HK-2 (cell line): ENCODE measurements around the gene CDH12.
"Not testable (repeated sequence)": the region's sequence is repeated elsewhere in the genome, so short reads cannot be mapped to it uniquely, and the experiment has no call there.

ENCODE experiments used
- DNase-seq: peaks from one replicate; pipeline ENCODE4 v3.0.0-alpha.2; 2018; ENCODE audit not compliant: unreplicated experiment

The CDH12 gene

DNA sequence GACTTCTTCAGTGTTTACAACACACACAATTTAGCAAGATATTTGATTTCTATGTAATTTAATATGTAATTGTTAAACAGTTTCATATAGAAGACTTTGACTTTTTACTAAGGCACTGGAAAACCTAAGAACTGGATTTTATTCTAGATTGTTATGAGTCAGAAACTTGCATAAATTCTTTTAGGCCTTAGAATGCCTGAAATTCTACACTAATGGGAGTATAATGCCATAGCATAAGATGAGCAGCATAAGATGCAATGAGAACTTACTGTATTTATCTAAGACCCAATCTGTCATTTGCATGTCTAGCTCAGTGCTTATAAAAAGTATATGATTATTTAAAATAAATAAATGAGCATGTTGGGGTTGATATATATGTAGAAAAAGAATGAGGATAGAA is 285.2 kb downstream of the CDH12 start:
- no peak for DNase-seq

DNA sequence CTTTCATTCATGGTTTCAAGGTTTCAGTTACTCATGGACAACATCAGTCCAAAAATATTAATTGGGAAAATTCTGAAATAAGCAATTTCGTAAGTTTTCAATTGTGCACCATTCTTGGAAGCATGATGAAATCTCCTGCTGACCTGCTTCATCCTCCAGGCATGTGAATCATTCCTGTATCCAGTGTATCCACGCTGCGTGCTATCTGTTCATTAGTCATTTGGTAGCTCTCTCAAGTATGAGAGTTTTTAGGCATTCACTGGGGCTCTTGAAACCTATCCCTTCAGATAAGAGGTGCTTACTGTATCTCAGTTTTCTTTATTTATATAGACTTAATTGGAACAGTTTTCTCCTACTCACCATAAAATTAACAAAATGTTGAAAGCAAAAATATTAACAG is 293.0 kb downstream of the CDH12 start:
- DNase-seq = no peak

DNA sequence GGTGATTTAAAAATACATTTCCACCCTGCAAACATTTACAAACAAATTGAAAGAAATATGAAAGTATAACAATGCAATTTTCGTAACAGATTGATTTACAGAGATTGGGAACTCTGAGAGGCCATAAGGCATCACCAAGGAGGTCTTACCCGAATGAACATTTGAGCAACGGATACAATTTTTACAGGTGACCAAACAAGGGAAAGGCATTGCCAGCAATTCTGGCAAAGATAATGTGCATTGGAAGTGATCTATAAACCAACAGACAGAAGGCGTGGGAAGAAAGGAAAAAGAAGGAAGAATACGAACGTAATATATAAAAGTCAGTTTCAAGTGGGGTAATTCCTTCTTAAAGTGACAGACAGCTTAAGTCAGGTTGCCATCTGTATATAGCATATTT is 295.9 kb downstream of the CDH12 start:
- no peak for DNase-seq

DNA sequence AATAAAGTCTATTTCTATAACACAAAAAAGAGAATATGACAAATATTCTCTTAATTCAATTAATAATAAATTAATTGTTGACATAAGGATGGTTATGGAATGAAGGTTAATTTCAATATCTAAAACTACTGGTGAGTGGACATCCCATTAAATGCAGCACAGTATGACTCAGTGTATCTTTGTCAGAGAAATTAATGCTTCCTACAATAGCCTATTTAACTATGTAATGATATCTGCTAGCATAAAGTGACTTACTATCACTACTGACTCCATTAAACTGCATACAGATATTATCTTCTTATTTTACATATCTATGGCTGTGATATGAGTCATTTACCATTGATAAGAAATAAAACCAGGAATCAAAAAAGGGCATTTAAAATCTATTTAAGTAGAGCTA is 298.7 kb downstream of the CDH12 start:
- no peak for DNase-seq

DNA sequence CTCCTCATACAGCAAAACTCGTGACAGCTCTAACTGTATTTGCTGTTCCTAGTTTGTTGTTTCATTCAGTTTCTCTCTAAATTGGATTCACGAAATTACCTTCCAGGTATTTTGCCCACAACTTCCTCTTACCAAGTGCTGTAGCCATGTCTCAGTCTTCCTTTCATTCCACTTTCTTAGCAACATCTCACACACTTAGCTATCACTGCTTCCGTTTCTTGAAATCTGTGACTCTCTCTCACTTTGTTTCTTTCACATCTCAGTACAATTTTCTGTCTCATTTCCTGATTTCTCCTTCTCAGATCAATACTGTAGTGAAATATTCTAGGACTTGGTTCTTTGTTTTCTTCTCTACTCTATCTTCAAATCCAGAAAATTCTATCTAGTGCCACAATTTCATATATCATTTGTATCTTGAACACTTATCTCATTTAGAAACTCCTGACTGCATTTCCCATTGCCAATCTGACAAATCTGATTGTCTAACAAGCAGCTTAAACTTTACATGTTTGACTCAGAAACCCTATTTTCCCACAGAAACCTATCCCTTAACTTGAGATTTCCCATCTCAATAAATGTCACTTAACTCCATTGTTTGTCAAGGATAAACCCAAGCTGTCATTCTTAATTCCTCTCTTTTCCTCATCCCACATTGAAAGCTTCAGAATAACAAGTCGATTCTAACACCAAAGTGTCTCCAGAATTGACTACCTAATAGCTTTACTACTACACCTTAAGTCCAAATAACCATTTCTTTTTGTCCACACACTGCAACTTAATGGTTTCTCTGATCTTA is 303.1 kb downstream of the CDH12 start:
- DNase-seq = no peak

DNA sequence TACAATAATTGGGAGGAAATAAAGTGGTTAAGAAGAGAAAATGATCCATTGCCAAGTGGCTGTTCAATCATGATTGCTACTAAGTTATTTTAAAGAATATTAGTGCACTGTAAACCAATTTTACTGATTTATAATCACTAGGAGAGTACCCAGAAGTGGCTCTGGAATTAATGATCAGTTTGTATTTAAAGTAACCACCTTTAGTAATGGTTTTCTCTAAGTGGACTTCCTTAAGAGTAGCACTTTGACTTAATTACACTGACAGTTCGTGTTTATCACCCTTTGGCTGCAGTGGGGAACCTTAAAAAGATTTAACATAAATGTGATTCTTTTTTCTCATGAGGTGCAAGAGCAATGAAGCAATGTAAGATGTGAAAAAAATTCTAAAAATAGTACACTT is 310.8 kb downstream of the CDH12 start:
- no peak for DNase-seq

DNA sequence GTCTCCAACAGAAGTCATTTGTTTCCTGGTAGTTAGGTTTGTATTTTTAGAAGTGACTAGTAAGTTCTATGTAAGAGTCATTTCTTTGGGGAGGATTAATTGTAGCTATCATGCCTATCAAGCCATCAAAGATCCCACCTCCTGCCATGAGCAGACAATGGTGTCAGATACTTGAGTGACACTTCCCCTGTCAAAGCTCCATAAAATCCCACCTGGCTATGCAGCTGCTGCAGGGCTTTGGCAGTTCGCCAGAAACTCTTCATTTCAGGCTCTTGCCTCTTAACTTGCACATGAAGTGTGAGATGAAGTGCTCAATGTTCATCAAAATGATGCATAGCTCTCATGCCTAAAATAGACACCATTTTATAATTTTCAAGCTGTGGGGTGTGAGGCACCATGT is 312.1 kb downstream of the CDH12 start:
- DNase-seq = no peak

DNA sequence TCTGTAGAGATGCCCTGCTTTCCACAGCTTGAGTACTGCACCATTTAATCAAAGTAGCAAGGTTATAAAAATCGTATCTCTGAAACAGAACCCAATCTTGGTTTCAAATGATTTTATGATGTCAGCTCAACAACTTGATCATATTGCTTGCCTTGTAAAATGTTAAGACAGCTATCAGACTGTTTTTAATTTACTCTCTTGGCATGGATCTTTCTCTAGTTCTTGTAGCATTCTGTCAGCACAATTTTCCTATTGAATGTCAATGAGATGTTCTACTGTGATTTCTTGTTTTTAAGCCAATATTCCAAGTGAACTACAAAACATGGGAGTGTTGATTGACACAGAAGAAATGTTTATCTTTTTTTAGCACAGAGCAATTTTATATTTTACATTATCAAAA is 313.4 kb downstream of the CDH12 start:
- no peak for DNase-seq

DNA sequence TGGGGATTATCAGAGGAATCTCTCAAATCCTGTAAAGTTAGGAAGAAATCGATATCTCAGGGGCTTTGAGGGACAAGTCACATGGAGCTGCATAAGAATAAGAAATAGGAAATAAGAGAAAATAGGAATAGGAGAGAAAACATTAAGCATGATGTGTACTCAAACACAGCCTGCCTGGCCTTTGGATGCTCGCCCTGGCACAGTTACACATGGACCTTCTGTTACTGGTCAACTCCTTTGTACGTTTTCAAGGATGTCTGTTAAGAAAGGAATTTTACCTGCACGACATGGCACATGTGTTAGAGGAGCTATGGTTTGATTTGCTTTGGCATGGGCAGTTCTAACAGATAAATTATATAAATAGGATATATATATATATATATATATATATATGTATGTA is 321.2 kb downstream of the CDH12 start:
- DNase-seq = no peak

DNA sequence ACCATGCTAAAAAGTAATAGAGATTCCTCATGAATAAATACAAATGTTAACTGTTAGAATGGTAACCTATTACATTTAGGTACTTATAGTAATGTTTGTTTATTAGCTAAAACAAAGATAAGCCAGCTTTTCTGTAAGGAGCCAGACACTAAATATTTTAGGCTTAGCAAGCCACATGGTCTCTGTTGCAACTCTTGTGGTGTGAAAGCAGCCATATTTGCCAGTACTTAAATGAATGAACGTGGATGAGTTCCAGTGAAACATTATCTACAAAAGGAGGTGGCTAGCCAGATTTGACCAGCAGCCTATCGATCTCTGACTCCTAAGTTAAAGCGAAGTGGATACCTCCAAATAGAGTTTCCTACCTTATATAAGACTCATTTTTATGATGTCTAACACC is 331.6 kb downstream of the CDH12 start:
- DNase-seq = no peak

DNA sequence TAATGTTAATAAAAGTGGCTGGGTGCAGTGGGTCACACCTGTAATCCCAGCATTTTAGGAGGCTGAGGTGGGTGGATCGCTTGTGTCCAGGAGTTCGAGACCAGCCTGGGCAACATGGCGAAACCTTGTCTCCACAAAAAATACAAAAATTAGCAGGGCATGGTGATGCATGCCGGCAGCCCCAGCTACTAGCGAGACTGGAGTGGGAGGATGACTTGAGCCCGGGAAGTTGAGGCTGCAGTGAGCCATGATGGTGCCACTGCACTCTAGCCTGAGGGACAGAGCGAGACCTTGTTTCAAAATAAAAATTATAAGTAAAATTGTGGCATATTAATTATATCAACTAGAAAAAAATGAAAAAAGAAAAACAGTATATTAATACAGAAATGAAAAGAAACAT is 336.6 kb downstream of the CDH12 start:
- not testable (repeated sequence) for DNase-seq

DNA sequence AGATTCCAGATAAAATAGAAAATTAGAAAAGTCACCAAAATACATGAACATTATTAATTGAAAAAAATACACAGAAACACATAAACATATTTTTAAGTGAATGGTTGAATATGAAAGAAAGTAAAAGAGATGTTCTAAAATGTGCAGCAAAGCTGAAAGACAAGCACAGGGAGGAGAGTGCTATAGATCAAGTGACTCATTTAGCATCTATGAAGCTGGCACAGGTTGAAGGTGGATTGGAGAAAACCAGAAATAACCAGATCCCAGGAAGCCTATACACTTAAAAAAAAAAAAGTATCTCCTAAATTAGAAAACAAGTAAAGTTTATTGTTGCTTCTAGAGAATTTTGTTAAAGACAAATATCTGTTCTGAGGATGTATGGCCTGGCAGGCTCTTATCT is 338.9 kb downstream of the CDH12 start:
- no peak for DNase-seq

DNA sequence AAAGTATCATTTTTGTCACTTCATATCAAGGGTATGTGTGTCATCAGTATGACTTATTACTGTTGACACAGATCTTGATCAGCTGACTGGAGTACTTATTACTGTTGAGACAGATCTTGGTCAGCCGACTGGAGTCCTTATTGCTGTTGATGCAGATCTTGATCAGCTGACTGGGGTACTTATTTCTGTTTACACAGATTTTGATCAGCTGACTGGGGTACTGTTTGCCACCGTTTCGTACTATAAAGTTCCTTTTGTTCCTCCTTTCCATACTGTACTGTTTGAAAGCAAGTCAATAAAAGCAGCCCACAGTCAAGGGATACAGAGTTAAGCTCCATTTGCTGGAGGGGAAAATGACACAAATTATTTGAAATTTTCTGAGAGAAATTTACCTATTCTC is 347.3 kb downstream of the CDH12 start:
- no peak for DNase-seq

DNA sequence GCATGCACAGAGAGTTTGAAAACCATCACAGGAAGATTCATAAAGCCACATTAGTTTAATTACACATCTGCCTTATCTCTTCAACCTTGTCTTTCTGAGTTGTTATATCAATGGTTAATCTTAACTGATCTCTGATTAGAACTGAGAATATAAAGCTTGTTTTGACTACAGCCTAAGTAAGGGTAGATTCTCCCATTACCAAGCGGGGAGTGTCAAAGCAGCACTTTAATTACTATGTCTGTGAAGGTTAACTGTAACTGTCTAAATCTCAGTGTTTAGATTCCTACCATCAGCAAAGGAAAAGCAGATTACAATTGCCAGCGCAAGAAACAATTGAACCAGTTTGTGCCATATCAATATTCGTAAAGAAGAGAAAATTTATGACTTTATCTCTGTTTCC is 348.7 kb downstream of the CDH12 start:
- no peak for DNase-seq

DNA sequence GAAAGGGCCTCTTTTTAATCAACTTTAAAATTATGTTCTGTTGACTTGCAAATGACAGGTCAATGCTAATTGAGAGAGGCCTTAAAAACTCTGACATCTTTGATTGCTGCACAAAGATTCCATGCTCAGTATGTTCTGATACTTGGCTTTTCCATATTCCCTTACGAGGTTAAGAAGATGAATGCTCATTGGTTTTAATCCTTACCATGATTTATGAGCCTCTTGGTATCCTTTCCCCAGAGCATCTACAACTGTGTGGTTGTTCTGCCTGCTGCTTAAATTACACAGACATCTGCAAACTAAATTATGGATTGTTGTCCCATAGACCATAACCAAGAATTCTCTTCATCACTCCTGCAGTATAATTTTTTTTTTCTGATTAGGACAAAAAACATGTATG is 352.6 kb downstream of the CDH12 start:
- DNase-seq = no peak

DNA sequence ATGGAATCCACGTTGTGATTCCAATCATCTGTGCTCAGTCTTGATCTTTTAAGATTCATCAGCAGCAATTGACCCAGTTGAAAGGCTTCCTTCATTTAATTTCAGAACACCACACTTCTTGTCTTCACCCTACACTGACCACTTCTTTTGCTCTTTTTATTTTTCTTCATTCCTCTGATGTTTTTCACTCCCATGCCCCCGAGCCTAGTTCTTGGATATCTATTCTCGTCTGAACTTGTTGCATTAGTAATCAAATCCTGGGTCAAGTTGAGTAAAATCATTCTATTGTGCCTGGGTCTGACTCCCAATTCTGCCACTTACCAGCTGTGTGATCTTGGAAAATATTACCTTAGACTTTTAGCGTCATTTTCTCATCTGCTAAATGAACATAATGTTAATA is 356.5 kb downstream of the CDH12 start:
- no peak for DNase-seq

DNA sequence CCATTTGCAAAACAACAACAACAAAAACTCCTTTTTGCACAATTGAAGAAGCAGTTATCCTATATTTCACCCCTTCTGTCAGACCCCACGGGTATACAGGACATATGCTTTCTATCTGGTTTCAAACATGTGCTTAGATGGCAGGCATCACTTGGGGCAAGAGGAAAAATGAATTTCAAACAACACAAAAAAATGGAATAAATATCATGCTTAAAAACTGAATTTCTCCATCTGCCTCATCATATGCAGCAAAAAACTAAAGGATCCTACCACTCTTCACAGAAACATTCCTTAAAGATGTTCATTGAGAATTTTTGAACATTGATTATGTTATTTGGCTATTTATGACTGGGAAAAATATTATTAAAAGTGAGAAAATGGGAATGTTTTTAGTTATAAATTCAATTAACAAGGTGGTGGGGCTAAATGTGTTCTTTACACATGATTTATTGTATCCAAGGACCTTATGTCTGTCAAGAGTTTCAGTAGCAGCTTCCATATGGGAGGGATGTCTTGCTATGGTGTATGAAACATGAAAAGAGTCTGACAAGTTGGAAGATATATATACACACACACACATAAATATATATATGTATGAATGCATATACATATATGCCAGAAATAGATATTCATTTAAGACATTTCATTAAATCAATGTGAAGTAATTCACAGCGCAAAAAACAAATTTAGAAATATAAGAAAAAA is 358.0 kb downstream of the CDH12 start:
- no peak for DNase-seq

DNA sequence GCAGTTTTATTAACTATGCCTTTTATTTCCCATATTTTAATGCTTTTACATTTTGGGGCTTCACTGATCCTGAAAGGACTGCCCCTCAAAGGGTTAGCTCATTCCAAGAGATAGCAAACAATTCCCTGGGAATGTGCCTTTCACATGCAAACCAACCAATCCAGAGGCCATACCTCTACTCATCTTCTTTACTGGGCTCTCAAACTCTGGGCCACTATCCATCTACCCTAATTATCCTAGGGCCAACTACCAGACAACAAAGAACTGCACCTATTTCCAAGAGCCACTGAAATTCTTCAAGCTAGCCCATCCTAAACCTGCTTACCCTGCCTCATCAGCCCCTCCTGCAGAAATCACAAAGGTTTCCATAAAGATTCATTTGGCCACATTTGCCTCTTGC is 364.7 kb downstream of the CDH12 start:
- no peak for DNase-seq

DNA sequence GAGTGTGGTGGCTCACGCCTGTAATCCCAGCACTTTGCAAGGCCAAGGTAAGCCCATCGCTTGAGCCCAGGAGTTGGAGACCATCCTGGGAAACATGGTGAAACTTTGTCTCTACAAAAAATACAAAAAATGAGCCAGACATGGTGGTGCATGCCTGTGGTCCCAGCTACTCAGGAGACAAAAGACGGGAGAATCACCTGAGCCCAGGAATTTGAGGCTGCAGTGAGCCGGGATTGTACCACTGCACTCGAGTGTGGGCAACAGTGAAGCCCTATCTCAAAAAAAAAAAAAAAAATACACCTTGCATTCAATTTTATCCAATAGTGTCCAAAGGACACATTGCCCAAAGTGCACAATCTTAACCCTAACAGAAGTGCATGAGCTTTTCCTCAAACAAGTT is 372.8 kb downstream of the CDH12 start:
- no peak for DNase-seq

DNA sequence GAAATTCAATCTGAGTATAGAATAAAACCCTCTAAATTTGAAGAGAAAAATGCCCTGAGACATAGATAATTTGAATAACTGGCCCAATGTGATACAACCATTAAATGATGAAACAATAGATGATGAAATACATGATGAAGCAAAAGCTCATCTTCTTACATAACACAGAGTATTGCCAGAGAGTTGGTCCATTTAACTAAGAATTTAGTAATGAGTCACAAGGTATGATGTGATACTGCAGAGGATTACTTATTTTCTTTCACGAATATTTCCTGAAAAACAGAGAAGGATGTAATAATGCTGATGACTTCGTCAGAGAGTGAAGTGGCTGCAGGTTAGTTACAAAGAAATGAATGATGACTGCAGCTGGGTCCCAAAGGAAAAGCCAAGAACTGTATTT is 379.3 kb downstream of the CDH12 start:
- no peak for DNase-seq

DNA sequence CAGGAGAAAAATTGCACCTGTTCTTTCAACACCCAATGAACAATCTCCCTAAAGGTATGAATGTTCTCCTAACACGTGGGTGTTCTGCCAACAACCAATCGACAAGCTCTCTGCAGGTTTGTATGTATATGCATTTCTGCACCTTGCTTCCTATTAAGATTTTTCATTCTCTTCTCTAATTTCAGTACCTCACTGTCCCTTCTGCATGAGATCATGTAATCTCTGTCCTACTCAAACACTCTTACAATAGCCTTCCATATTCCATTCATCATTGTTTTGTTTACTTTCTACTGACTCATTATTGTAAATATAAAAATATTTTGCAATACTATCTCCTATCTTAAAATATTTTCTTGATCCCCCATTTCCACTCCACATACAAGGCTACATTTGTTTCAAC is 382.0 kb downstream of the CDH12 start:
- no peak for DNase-seq

DNA sequence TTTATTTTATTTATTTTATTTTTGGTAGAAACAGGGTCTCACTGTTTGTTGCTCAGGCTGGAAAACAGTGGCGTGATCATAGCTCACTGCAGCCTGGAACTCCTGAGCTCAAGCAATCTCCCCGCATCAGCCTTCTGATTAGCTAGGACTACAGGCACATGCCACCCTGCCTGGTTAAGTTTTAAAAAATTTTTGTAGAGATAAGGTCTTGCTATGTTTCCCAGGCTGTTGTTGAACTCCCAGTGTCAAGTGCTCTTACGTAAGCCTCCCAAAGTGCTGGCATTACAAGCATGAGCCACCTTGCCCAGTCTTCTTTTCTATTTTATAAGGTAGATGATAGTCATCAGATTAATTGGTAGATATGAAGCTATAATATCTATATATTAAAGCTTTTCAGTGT is 382.7 kb downstream of the CDH12 start:
- DNase-seq = no peak

DNA sequence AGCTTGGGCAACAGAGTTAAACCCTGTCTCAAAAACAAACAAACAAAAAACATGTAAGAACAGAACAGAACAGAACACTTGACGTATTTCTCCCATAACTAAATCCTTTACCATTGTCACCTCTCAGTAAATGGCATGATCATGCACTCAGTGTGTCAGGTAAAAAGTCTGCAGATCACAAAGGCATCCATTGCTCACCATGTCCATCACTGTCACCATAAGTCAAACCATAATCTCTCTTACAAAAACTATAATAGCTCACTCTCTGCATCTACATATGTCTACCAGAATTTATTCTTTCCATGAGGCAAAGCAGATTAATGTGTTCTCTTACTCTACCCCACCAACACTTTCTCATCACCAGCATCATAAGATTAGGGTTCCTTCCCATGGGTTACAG is 387.5 kb downstream of the CDH12 start:
- DNase-seq = no peak

DNA sequence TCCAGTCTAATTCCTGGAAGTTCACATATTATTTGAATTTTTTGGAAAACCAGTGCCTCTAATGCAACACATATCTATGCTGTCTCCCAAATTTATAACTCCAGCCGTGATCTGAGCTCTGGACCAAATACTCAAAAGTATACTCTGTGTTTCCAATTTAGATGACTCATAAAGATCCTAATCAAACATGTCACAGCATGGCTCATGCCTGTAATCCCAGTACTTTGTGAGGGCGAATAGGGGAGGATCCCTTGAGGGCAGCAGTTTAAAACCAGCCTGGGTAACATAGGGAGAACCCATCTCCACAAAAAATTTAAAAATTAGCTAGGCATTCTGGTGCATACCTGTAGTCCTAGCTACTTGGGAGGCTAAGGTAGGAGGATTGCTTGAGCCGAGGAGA is 388.0 kb downstream of the CDH12 start:
- no peak for DNase-seq
